CD8-positive, alpha-beta memory T cell (primary cell): ENCODE data around the gene IRF2. TPM values are rescaled to one million over a fixed set of nuclear protein-coding genes. Genes with fewer than 3 reads are reported as not detected.

ENCODE experiments used
- CTCF ChIA-PET: fragments of 350-600 bp; sonication (Branson Sonifier 250); formaldehyde crosslinking; loops from one replicate; lab custom pipeline; 2021; ENCODE audit warnings: antibody characterized with exemption; lab: Charles Lee
- POLR2A ChIA-PET: fragments of 350-600 bp; sonication (Branson Sonifier 250); formaldehyde crosslinking; loops from one replicate; lab custom pipeline; 2021; ENCODE audit warnings: antibody characterized with exemption; lab: Charles Lee
- DNase-seq, 5 donors: peaks; one replicate each; pipeline versions ENCODE4 v3.0.0 to v3.0.0-alpha.2; 2020 to 2022; ENCODE audit warnings: mixed read lengths in 1 of 5
- H3K27ac ChIP-seq: one replicate; pipeline ENCODE4 v1.7.0; 2013; ENCODE audit warnings: low read depth, mild to moderate bottlenecking, low read length, moderate library complexity
- H3K27me3 ChIP-seq: 2 replicates; pipeline ENCODE4 v1.7.0; 2013; ENCODE audit warnings: low read length, mild to moderate bottlenecking; ENCODE audit not compliant: insufficient read depth, poor library complexity, severe bottlenecking
- H3K36me3 ChIP-seq: 2 replicates; pipeline ENCODE4 v1.7.0; 2013; ENCODE audit warnings: mild to moderate bottlenecking, low read length, moderate library complexity; ENCODE audit not compliant: insufficient read depth
- H3K4me1 ChIP-seq: 2 replicates; pipeline ENCODE4 v1.7.0; 2013; ENCODE audit warnings: mild to moderate bottlenecking, low read length, moderate library complexity; ENCODE audit not compliant: insufficient read depth
- H3K4me3 ChIP-seq: 2 replicates; pipeline ENCODE4 v1.7.0; 2013; ENCODE audit warnings: mild to moderate bottlenecking, low read length
- H3K9me3 ChIP-seq: 2 replicates; pipeline ENCODE4 v1.7.0; 2013; ENCODE audit warnings: mild to moderate bottlenecking, low read length
- H3K27ac Mint-ChIP-seq, 8 donors: one replicate each; pipeline ENCODE4 v1.8.0; 2020 to 2021; ENCODE audit warnings: mixed read lengths in 8 of 8, mild to moderate bottlenecking in 6 of 8, inconsistent platforms in 3 of 8, moderate library complexity in 3 of 8
- H3K27me3 Mint-ChIP-seq, 2 donors: one replicate each; pipeline ENCODE4 v1.8.0; 2020 to 2021; ENCODE audit warnings: mixed read lengths in 2 of 2, mild to moderate bottlenecking in 1 of 2, moderate library complexity in 1 of 2
- H3K36me3 Mint-ChIP-seq, 3 donors: one replicate each; pipeline ENCODE4 v1.8.0; 2020 to 2021; ENCODE audit warnings: mixed read lengths in 3 of 3, inconsistent platforms in 1 of 3, mild to moderate bottlenecking in 1 of 3
- H3K4me1 Mint-ChIP-seq, 3 donors: one replicate each; pipeline ENCODE4 v1.8.0; 2020 to 2021; ENCODE audit warnings: mixed read lengths in 3 of 3, inconsistent platforms in 1 of 3, mild to moderate bottlenecking in 1 of 3
- H3K4me3 Mint-ChIP-seq, 7 donors: one replicate each; pipeline ENCODE4 v1.8.0; 2020 to 2021; ENCODE audit warnings: mixed read lengths in 7 of 7, mild to moderate bottlenecking in 6 of 7, moderate library complexity in 4 of 7, inconsistent platforms in 2 of 7
- H3K9me3 Mint-ChIP-seq, 5 donors: one replicate each; pipeline ENCODE4 v1.8.0; 2020 to 2022; ENCODE audit warnings: mixed read lengths in 5 of 5, mild to moderate bottlenecking in 3 of 5, moderate library complexity in 2 of 5, inconsistent platforms in 1 of 5
- polyA plus RNA-seq: library from polyadenylated mRNA; unstranded; fragments of 300-500 nt; fragmentation: Illumina TruSeq; gene quantifications from one replicate; pipeline ENCODE4 v1.2.3, GENCODE V29; 2021
- total RNA-seq, 2 experiments: library from RNA; stranded (reverse); gene quantifications; one replicate each; pipeline ENCODE4 v1.2.3, GENCODE V29; 2021

Gene IRF2
- total and polyA plus RNA-seq, 3 experiments from 2014 or later = 44.1 to 79.3 (median 44.3) TPM

DNA sequence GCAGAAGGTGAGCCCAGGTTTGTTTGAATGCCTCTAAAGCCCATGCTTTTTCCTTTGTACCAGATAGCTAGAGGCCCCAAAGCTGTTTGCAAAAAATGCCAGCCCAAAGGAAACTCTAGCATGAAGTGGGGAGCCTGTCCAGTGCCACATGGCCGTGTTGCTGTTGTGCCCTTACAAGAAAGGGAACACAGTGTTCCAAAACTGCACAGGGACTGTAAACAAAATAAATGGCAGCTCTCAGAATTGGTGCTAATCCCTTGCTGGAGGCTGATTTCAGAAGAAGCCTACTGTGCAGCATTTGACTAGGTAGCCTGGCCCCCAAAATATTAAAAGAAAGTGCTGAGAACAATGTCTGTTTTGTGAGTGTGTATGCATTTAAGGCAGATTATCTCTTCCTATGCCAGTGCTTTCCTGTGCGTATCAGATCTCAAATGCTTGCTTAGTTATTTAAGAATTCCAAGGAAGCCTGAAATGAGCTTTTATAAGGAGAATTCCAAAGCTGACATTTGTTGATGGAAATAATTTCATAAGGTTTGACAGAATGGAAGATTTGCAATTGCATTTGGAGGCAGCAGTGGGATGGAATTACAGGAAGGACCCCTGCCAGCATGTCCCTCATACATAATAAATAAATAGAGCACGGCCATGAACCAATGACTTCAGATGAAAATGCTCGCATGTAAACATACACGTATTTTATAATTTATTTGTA lies 115.7 kb downstream of the IRF2 start:
- CTCF ChIA-PET = no interaction called here
- H3K27ac Mint-ChIP-seq = no peak overlapping the region
- H3K36me3 ChIP-seq = no peaks in the 10 kb centered on the region
- peaks cover 0 to 4% (median 0%) of the 10 kb centered on the region in 3 donors for H3K36me3 Mint-ChIP-seq
- peaks cover 0 to 2% (median 0%) of the 10 kb centered on the region in 5 donors for H3K9me3 Mint-ChIP-seq
- no peaks in the 10 kb centered on the region for H3K27me3 Mint-ChIP-seq
- peaks cover 10% of the 10 kb centered on the region for H3K4me1 ChIP-seq
- peaks cover 9 to 16% (median 12%) of the 10 kb centered on the region in 3 donors for H3K4me1 Mint-ChIP-seq
- H3K4me3 ChIP-seq = no peak overlapping the region
- no peak for DNase-seq
- no peak overlapping the region for H3K4me3 Mint-ChIP-seq
- H3K27ac ChIP-seq = no peak overlapping the region
- H3K9me3 ChIP-seq = no peaks in the 10 kb centered on the region
- no peaks in the 10 kb centered on the region for H3K27me3 ChIP-seq
- POLR2A ChIA-PET = no interaction called here

DNA sequence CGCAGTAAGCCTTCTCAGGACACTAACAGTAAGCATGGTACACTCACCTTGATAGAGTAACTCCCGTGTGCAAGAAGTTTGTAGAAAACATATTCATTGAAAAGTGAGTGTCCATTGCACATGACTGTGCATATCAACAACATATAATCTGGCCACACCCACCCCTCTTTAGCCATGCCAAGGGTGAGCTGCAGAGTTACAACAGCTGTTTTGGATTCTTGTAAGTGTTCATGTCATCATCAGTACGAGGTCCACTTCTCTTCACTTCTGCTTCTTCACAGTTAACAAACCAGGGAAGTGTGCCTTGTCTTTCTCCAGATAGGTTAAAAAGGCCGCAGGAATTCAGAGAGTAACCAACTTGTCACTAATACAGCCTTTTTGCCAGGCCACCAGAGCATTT lies 116.6 kb downstream of the IRF2 start:
- DNase-seq = no peak
- Mint-ChIP-seq H3K27me3 (no peaks in the 10 kb centered on the region), H3K27ac (peak overlapping the region in 3 of 8 donors; percentile 4 to 54 (median 33)), H3K36me3 (peaks cover 0 to 6% (median 0%) of the 10 kb centered on the region in 3 donors), H3K4me3 (no peak overlapping the region), H3K9me3 (peaks cover 0 to 2% (median 0%) of the 10 kb centered on the region in 5 donors), H3K4me1 (peaks cover 9 to 16% (median 12%) of the 10 kb centered on the region in 3 donors)
- Histone ChIP-seq H3K4me1 (peaks cover 10% of the 10 kb centered on the region), H3K9me3 (no peaks in the 10 kb centered on the region), H3K36me3 (no peaks in the 10 kb centered on the region), H3K27ac (no peak overlapping the region), H3K27me3 (no peaks in the 10 kb centered on the region), H3K4me3 (no peak overlapping the region)
- CTCF ChIA-PET = no interaction called here
- POLR2A ChIA-PET = interaction anchor here (0.5 kb wide), 1 partner anchor 1070 kb away, joined by 3 read pairs; no protein-coding TSS in a partner anchor

DNA sequence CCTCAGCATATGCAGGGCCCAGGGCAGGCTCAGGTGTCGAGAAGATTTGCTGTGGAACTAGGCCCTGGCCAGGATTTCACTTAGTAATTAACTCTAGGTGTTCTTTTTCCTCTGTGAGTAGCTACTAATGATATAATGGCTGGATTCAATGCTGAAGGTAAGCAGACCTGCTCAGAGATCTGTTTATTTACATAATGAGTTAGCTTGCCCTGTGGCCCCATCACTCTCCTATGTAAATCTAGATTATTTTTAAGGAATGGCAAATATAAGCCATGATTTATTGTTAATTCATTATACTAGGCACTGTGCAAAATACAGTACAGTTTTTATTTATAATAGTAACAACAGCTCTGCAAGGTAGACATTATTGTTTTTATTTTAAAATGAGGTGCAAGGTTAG lies 117.2 kb downstream of the IRF2 start:
- Mint-ChIP-seq H3K4me3 (no peak overlapping the region), H3K27me3 (no peaks in the 10 kb centered on the region), H3K36me3 (peaks cover 0 to 6% (median 0%) of the 10 kb centered on the region in 3 donors), H3K4me1 (peaks cover 9 to 16% (median 12%) of the 10 kb centered on the region in 3 donors), H3K27ac (peak overlapping the region in 2 of 8 donors; percentile 33 to 54), H3K9me3 (peaks cover 0 to 2% (median 0%) of the 10 kb centered on the region in 5 donors)
- H3K36me3 ChIP-seq = no peaks in the 10 kb centered on the region
- no peak overlapping the region for H3K4me3 ChIP-seq
- no peaks in the 10 kb centered on the region for H3K9me3 ChIP-seq
- H3K27ac ChIP-seq = no peak overlapping the region
- ChIA-PET CTCF (interaction anchor here (0.9 to 1.1 kb wide), 2 partner anchors 10 to 93 kb away, joined by 3 read pairs; no protein-coding TSS in a partner anchor), POLR2A (no interaction called here)
- H3K27me3 ChIP-seq = no peaks in the 10 kb centered on the region
- peaks cover 10% of the 10 kb centered on the region for H3K4me1 ChIP-seq
- no peak for DNase-seq

DNA sequence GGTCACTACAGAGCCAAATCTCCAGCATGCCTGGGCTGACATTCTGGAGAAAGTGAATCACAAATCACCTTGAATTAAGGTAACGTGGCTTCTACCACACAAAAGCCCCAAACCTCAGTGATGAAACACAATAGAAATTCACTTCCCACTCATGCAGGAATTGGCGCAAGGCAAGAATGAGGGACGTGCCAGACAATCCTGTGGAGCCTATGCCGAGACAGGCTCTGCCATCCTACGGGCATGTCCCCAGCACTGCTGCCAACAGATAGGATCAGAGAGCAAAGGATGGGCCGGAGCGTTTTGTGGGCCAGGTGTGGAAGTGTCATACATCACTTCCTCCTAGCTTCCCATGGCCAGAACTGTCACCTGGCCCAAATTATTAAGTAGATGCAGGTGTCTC lies 118.0 kb downstream of the IRF2 start:
- ChIA-PET CTCF (interaction anchor here (0.9 to 1.1 kb wide), 3 partner anchors 9 to 92 kb away, joined by 3 read pairs; no protein-coding TSS in a partner anchor), POLR2A (no interaction called here)
- H3K4me1 Mint-ChIP-seq = peaks cover 9 to 16% (median 12%) of the 10 kb centered on the region in 3 donors
- H3K27ac ChIP-seq = no peak overlapping the region
- peaks cover 10% of the 10 kb centered on the region for H3K4me1 ChIP-seq
- peaks cover 0 to 2% (median 0%) of the 10 kb centered on the region in 5 donors for H3K9me3 Mint-ChIP-seq
- H3K27me3 Mint-ChIP-seq = no peaks in the 10 kb centered on the region
- H3K36me3 Mint-ChIP-seq = peaks cover 0 to 4% (median 0%) of the 10 kb centered on the region in 3 donors
- no peaks in the 10 kb centered on the region for H3K9me3 ChIP-seq
- no peak overlapping the region for H3K4me3 Mint-ChIP-seq
- no peak for DNase-seq
- H3K27ac Mint-ChIP-seq = peak overlapping the region in 2 of 8 donors; percentile 11 to 51
- H3K27me3 ChIP-seq = no peaks in the 10 kb centered on the region
- no peaks in the 10 kb centered on the region for H3K36me3 ChIP-seq
- H3K4me3 ChIP-seq = no peak overlapping the region

DNA sequence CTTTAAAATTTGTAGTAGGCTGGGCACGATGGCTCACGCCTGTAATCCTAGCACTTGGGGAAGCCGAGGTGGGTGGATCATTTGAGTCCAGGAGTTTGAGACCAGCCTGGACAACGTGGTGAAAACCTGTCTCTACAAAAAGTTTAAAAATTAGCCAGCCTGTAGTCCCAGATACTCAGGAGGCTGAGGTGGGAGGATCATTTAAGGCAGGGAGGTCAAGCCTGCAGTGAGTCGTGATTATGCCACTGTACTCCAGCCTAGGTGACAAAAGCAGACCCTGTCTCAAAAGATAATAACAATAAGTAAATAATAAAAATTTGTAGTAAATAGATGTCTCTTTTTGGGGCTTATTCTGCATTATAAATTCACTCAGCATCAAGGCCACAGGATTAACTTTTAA lies 118.5 kb downstream of the IRF2 start:
- peaks cover 0 to 2% (median 0%) of the 10 kb centered on the region in 5 donors for H3K9me3 Mint-ChIP-seq
- ChIA-PET POLR2A (no interaction called here), CTCF (interaction anchor here (1.0 kb wide), 1 partner anchor 11 kb away, joined by 3 read pairs; no protein-coding TSS in a partner anchor)
- H3K4me1 ChIP-seq = peaks cover 10% of the 10 kb centered on the region
- H3K4me1 Mint-ChIP-seq = peaks cover 9 to 16% (median 12%) of the 10 kb centered on the region in 3 donors
- no peak overlapping the region for H3K27ac ChIP-seq
- no peaks in the 10 kb centered on the region for H3K9me3 ChIP-seq
- no peaks in the 10 kb centered on the region for H3K27me3 ChIP-seq
- H3K36me3 Mint-ChIP-seq = peaks cover 0 to 4% (median 0%) of the 10 kb centered on the region in 3 donors
- no peak for DNase-seq
- H3K27me3 Mint-ChIP-seq = no peaks in the 10 kb centered on the region
- H3K36me3 ChIP-seq = no peaks in the 10 kb centered on the region
- peak overlapping the region in 2 of 8 donors; percentile 27 to 37 for H3K27ac Mint-ChIP-seq
- no peak overlapping the region for H3K4me3 Mint-ChIP-seq
- no peak overlapping the region for H3K4me3 ChIP-seq

DNA sequence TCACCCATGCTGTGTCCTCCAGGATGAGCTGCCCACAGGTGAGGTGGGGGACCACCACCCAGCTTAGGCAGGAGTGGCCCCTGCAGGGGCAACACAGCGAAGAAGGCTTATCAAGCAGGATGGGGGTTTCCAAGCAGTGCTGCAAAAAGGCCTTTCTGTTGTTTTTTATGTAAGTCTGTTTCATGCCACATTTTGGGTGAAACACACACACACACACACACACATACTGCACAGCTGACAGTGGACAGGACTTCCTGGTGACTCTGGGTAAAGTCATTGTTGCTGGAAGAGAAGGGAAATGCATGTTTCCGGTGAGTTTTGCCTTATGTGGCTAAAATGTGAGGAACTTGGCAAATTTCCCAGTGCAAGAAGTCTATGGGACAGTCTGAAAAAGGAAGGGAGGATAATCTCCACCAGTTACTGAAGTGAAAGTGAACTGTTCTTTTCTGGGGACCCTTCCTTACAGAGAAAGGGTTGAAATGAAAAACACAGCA lies 119.2 kb downstream of the IRF2 start:
- peaks cover 0 to 4% (median 0%) of the 10 kb centered on the region in 3 donors for H3K36me3 Mint-ChIP-seq
- Histone ChIP-seq H3K4me3 (no peak overlapping the region), H3K36me3 (no peaks in the 10 kb centered on the region), H3K27me3 (no peaks in the 10 kb centered on the region), H3K27ac (peak overlapping the region; percentile 31), H3K9me3 (no peaks in the 10 kb centered on the region), H3K4me1 (peaks cover 10% of the 10 kb centered on the region)
- peak overlapping the region in 6 of 8 donors; percentile 27 to 63 (median 44) for H3K27ac Mint-ChIP-seq
- H3K4me1 Mint-ChIP-seq = peaks cover 9 to 16% (median 12%) of the 10 kb centered on the region in 3 donors
- POLR2A ChIA-PET = interaction anchor here (0.7 kb wide), 1 partner anchor 27 kb away, joined by 4 read pairs; no protein-coding TSS in a partner anchor
- peaks cover 0 to 4% (median 0%) of the 10 kb centered on the region in 5 donors for H3K9me3 Mint-ChIP-seq
- CTCF ChIA-PET = interaction anchor here (1.2 kb wide), 1 partner anchor 86 kb away, joined by 4 read pairs; no protein-coding TSS in a partner anchor
- DNase-seq = peak in 2 of 5 donors; percentile 14 to 21
- no peaks in the 10 kb centered on the region for H3K27me3 Mint-ChIP-seq
- no peak overlapping the region for H3K4me3 Mint-ChIP-seq

DNA sequence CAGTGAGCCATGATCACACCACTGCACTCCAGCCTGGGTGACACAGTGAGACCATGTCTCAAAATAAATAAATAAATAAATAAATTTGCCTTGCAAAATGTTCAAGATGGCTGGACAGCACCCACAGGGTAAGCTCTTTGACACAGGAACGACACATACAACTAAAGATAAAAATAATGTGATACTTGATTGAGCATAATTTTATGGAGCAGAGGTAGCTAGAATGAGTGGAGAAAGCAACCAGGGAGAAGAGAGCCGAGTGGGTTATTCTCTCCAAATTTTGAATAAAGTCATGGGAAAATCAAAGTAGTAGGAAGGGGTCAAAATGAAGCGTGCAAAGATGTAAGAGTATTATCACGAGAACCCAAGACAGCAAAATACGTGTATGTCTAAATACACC lies 121.5 kb downstream of the IRF2 start:
- Mint-ChIP-seq H3K9me3 (peaks cover 0 to 4% (median 0%) of the 10 kb centered on the region in 5 donors), H3K27me3 (peaks cover 0 to 2% of the 10 kb centered on the region in 2 donors), H3K27ac (no peak overlapping the region), H3K4me1 (peaks cover 11 to 20% (median 12%) of the 10 kb centered on the region in 3 donors), H3K4me3 (no peak overlapping the region), H3K36me3 (peaks cover 0 to 2% (median 0%) of the 10 kb centered on the region in 3 donors)
- Histone ChIP-seq H3K27me3 (no peaks in the 10 kb centered on the region), H3K4me3 (no peak overlapping the region), H3K27ac (no peak overlapping the region), H3K36me3 (no peaks in the 10 kb centered on the region), H3K9me3 (no peaks in the 10 kb centered on the region), H3K4me1 (peaks cover 10% of the 10 kb centered on the region)
- ChIA-PET POLR2A (no interaction called here), CTCF (interaction anchor here (0.7 to 0.9 kb wide), 3 partner anchors 8 to 99 kb away, joined by 3 to 4 read pairs (median 3); no protein-coding TSS in a partner anchor)
- DNase-seq = no peak
